Stimulated activated CD4-positive, alpha-beta T cell treated with anti-CD3 and anti-CD28 coated beads, TNF-alpha, amount 100 ng/mL, for 4 hours (primary cell): ENCODE results near the gene TMEM239.
A peak's percentile ranks its signal among the peaks of the same experiment; 100 is the strongest.
"Not testable (repeated sequence)": the region's sequence is repeated elsewhere in the genome, so short reads cannot be mapped to it uniquely, and the experiment has no call there.

ENCODE experiments used
- DNase-seq, 3 experiments: peaks; one replicate each; pipeline ENCODE4 v3.0.0-alpha.2; 2020; ENCODE audit warnings: low read depth in 3 of 3

The TMEM239 gene

GRCh38 chr20:2820896-2821869, 5.0 kb downstream of the TMEM239 start:
- DNase-seq, result no peak

GRCh38 chr20:2822073-2822472, 5.9 kb downstream of the TMEM239 start:
- DNase-seq, result no peak

- no peak for DNase-seq
Observed at GRCh38 chr20:2825761-2826160, 9.6 kb downstream of the TMEM239 start.

- no peak for DNase-seq
Observed at GRCh38 chr20:2826655-2827054, 10.5 kb downstream of the TMEM239 start.

- DNase-seq, result no peak
Observed at GRCh38 chr20:2829376-2829775, 13.2 kb downstream of the TMEM239 start.

GRCh38 chr20:2831206-2831605, 15.0 kb downstream of the TMEM239 start:
- not testable (repeated sequence) for DNase-seq

- DNase-seq, result no peak
Observed at GRCh38 chr20:2833761-2834160, 17.6 kb downstream of the TMEM239 start.

- no peak for DNase-seq
Observed at GRCh38 chr20:2834401-2835110, 18.4 kb downstream of the TMEM239 start.

GRCh38 chr20:2835331-2835796, 19.2 kb downstream of the TMEM239 start:
- DNase-seq, result no peak

- DNase-seq, result no peak
Observed at GRCh38 chr20:2836035-2836434, 19.9 kb downstream of the TMEM239 start.

GRCh38 chr20:2837221-2837960, 21.2 kb downstream of the TMEM239 start:
- no peak for DNase-seq

- DNase-seq, result no peak
Observed at GRCh38 chr20:2838170-2838797, 22.1 kb downstream of the TMEM239 start.

GRCh38 chr20:2838847-2839671, 22.9 kb downstream of the TMEM239 start:
- no peak for DNase-seq

GRCh38 chr20:2839732-2840137, 23.6 kb downstream of the TMEM239 start:
- no peak for DNase-seq

- peak; percentile 76 to 89 (median 82) for DNase-seq
Observed at GRCh38 chr20:2840138-2840966, 24.2 kb downstream of the TMEM239 start, which contains the start of the genes PCED1A and VPS16. TSS of gene PCED1A (minus strand) at chr20:2840655. CDS start at chr20:2839912, 743 bp downstream. TSS of gene VPS16 (plus strand) at chr20:2840745. CDS start at chr20:2840775, 30 bp downstream.

- DNase-seq, result peak in 2 of 3 experiments; percentile 13 to 20
Observed at GRCh38 chr20:2840967-2841531, 24.9 kb downstream of the TMEM239 start.

GRCh38 chr20:2845607-2846006, 29.4 kb downstream of the TMEM239 start:
- no peak for DNase-seq

GRCh38 chr20:2846698-2847097, 30.5 kb downstream of the TMEM239 start:
- DNase-seq, result no peak

GRCh38 chr20:2847802-2848201, 31.6 kb downstream of the TMEM239 start:
- no peak for DNase-seq
